Hepatocyte (in vitro differentiated cells): Measurements from ENCODE around the gene CFLAR. TPM values are rescaled to one million over a fixed set of nuclear protein-coding genes. Genes with fewer than 3 reads are reported as not detected.

ENCODE experiments used
- DNase-seq: peaks from one replicate; pipeline ENCODE4 v3.0.0-alpha.2; 2016; ENCODE audit warnings: low spot score
- H2AFZ ChIP-seq: fragments of 200-600 bp; sonication (generic); 2 replicates; pipeline ENCODE4 v1.6.0; 2016; ENCODE audit warnings: antibody characterized with exemption, mild to moderate bottlenecking
- H3K27ac ChIP-seq: fragments of 200-600 bp; sonication (generic); 2 replicates; pipeline ENCODE4 v1.5.1; 2016; ENCODE audit warnings: mild to moderate bottlenecking
- H3K27me3 ChIP-seq: fragments of 200-600 bp; sonication (generic); 2 replicates; pipeline ENCODE4 v1.6.1; 2016
- H3K36me3 ChIP-seq: fragments of 200-600 bp; sonication (generic); replicated peaks from 2 replicates; pipeline ENCODE4 v1.5.1; 2016; ENCODE audit warnings: low read depth; ENCODE audit not compliant: insufficient read depth
- H3K4me1 ChIP-seq: fragments of 200-600 bp; sonication (generic); 2 replicates; pipeline ENCODE4 v1.5.1; 2016; ENCODE audit warnings: mild to moderate bottlenecking, moderate library complexity; ENCODE audit not compliant: insufficient read depth
- H3K4me2 ChIP-seq: fragments of 200-600 bp; sonication (generic); 2 replicates; pipeline ENCODE4 v1.6.0; 2016
- H3K4me3 ChIP-seq: fragments of 200-600 bp; sonication (generic); 2 replicates; pipeline ENCODE4 v1.5.1; 2016; ENCODE audit warnings: mild to moderate bottlenecking
- H3K79me2 ChIP-seq: fragments of 200-600 bp; sonication (generic); 2 replicates; pipeline ENCODE4 v1.6.0; 2017; ENCODE audit warnings: mild to moderate bottlenecking
- H3K9me2 ChIP-seq: fragments of 200-600 bp; sonication (generic); replicated peaks from 2 replicates; pipeline ENCODE4 v1.6.0; 2017; ENCODE audit warnings: mild to moderate bottlenecking; ENCODE audit not compliant: insufficient read depth
- H3K9me3 ChIP-seq: fragments of 200-600 bp; sonication (generic); 2 replicates; pipeline ENCODE4 v1.5.1; 2016; ENCODE audit warnings: low read depth, mild to moderate bottlenecking
- H4K20me1 ChIP-seq: fragments of 200-600 bp; sonication (generic); 2 replicates; pipeline ENCODE4 v1.6.0; 2016; ENCODE audit warnings: mild to moderate bottlenecking; ENCODE audit not compliant: insufficient read depth, poor library complexity, severe bottlenecking
- CTCF ChIP-seq: fragments of 200-600 bp; sonication (generic); IDR thresholded peaks from 2 replicates; pipeline ENCODE4 v1.5.1; 2016; ENCODE audit warnings: antibody characterized with exemption, mild to moderate bottlenecking; ENCODE audit not compliant: poor library complexity
- EZH2 ChIP-seq: fragments of 200-600 bp; sonication (generic); IDR thresholded peaks from 2 replicates; pipeline ENCODE4 v1.6.1; 2016; ENCODE audit warnings: antibody characterized with exemption, mild to moderate bottlenecking, borderline replicate concordance
- EZH2phosphoT487 ChIP-seq: fragments of 200-600 bp; sonication (generic); IDR thresholded peaks from one replicate; pipeline ENCODE4 v1.6.1; 2018; ENCODE audit warnings: antibody characterized with exemption, mild to moderate bottlenecking, low read depth, moderate library complexity; ENCODE audit not compliant: unreplicated experiment, severe bottlenecking
- WGBS: methylation state at CpG from one replicate; pipeline ENCODE4 v1.1.6; 2016; ENCODE audit warnings: low lambda C conversion rate; ENCODE audit errors: missing lambda C conversion rate; 5-methylcytosine and 5-hydroxymethylcytosine counted together
- polyA plus RNA-seq: library from polyadenylated mRNA; unstranded; fragments of >200 nt; fragmentation: Nextera tagmentation; extraction: Ambion mirVana; gene quantifications from 2 replicates; pipeline ENCODE4 v1.2.1, GENCODE V29; 2016
- total RNA-seq: library from RNA; depleted of rRNA; stranded (reverse); fragments of >200 nt; gene quantifications from 2 replicates; pipeline ENCODE4 v1.2.3, GENCODE V29; 2014

The CFLAR gene
- total and polyA plus RNA-seq, 2 experiments from 2014 or later: 46.0 to 65.9 TPM

GRCh38 chr2:201118961-201119854, 3.2 kb downstream of the CFLAR start:
- Histone ChIP-seq H3K27ac (peak overlapping the region; percentile 98), H3K4me2 (peak overlapping the region; percentile 89), H3K9me2 (no peaks in the 10 kb centered on the region), H3K4me1 (peaks cover 10% of the 10 kb centered on the region), H2AFZ (peak overlapping the region; percentile 38), H3K4me3 (peak overlapping the region; percentile 40), H3K79me2 (peaks cover 71% of the 10 kb centered on the region), H3K9me3 (no peaks in the 10 kb centered on the region), H4K20me1 (peaks cover 6% of the 10 kb centered on the region), H3K27me3 (no peaks in the 10 kb centered on the region), H3K36me3 (no peaks in the 10 kb centered on the region)
- peak; percentile 38 for DNase-seq
- TF ChIP-seq CTCF (no peak), EZH2phosphoT487 (no peak), EZH2 (no peak)
- WGBS: 31% methylated on average over 12 of the region's 12 CpGs

GRCh38 chr2:201122276-201122675, 6.3 kb downstream of the CFLAR start:
- Histone ChIP-seq H3K4me3 (no peak overlapping the region), H3K27me3 (no peaks in the 10 kb centered on the region), H3K27ac (no peak overlapping the region), H3K36me3 (no peaks in the 10 kb centered on the region), H3K9me2 (no peaks in the 10 kb centered on the region), H3K9me3 (no peaks in the 10 kb centered on the region), H3K4me2 (no peak overlapping the region), H2AFZ (no peak overlapping the region), H4K20me1 (peaks cover 10% of the 10 kb centered on the region), H3K79me2 (peaks cover 87% of the 10 kb centered on the region), H3K4me1 (peaks cover 27% of the 10 kb centered on the region)
- TF ChIP-seq CTCF (no peak), EZH2phosphoT487 (no peak), EZH2 (no peak)
- DNase-seq: no peak
- 100% methylated on average over 1 of the region's 1 CpG for WGBS

GRCh38 chr2:201126308-201127151, 10.6 kb downstream of the CFLAR start:
- Histone ChIP-seq H3K4me3 (no peak overlapping the region), H3K27me3 (no peaks in the 10 kb centered on the region), H3K36me3 (no peaks in the 10 kb centered on the region), H3K4me1 (peaks cover 37% of the 10 kb centered on the region), H4K20me1 (peaks cover 4% of the 10 kb centered on the region), H3K9me2 (no peaks in the 10 kb centered on the region), H3K79me2 (peaks cover 86% of the 10 kb centered on the region), H3K27ac (peak overlapping the region; percentile 92), H2AFZ (no peak overlapping the region), H3K4me2 (peak overlapping the region; percentile 72), H3K9me3 (no peaks in the 10 kb centered on the region)
- DNase-seq: no peak
- TF ChIP-seq EZH2: no peak
- TF ChIP-seq CTCF: no peak
- TF ChIP-seq EZH2phosphoT487: no peak
- 14% methylated on average over 9 of the region's 9 CpGs for WGBS
